H9 (cell line): Measurements from ENCODE around the gene LRRC27. TPM values are rescaled to one million over a fixed set of nuclear protein-coding genes. Genes with fewer than 3 reads are reported as not detected.

ENCODE experiments used
- DNase-seq: peaks from one replicate; pipeline ENCODE4 v3.0.0-alpha.2; 2017
- H2AFZ ChIP-seq: one replicate; pipeline ENCODE4 v1.6.1; 2013; ENCODE audit warnings: mild to moderate bottlenecking, low read length, control low read depth, moderate library complexity
- H2AK5ac ChIP-seq: 2 replicates; pipeline ENCODE4 v1.6.1; 2013; ENCODE audit warnings: low read length, control low read depth, mixed read lengths; ENCODE audit not compliant: insufficient read length
- H2BK120ac ChIP-seq: one replicate; pipeline ENCODE4 v1.6.1; 2013; ENCODE audit warnings: low read depth, mild to moderate bottlenecking, low read length, control low read depth, inconsistent platforms; ENCODE audit not compliant: poor library complexity, severe bottlenecking
- H2BK12ac ChIP-seq: 2 replicates; pipeline ENCODE4 v1.6.1; 2013; ENCODE audit warnings: low read length, control low read depth, mixed read lengths, low read depth; ENCODE audit not compliant: insufficient read length
- H2BK15ac ChIP-seq: 2 replicates; pipeline ENCODE4 v1.6.1; 2013; ENCODE audit warnings: low read depth, low read length, control low read depth
- H2BK20ac ChIP-seq: one replicate; pipeline ENCODE4 v1.6.1; 2013; ENCODE audit warnings: low read depth, mild to moderate bottlenecking, low read length, control low read depth, inconsistent platforms; ENCODE audit not compliant: poor library complexity, severe bottlenecking
- H2BK5ac ChIP-seq: 2 replicates; pipeline ENCODE4 v1.6.1; 2013; ENCODE audit warnings: low read length, control low read depth, mixed read lengths; ENCODE audit not compliant: insufficient read length
- H3K14ac ChIP-seq: 2 replicates; pipeline ENCODE4 v1.6.1; 2013; ENCODE audit warnings: low read length, control low read depth; ENCODE audit not compliant: insufficient read depth
- H3K18ac ChIP-seq: 2 replicates; pipeline ENCODE4 v1.6.1; 2013; ENCODE audit warnings: low read depth, mild to moderate bottlenecking, mixed read lengths, low read length, control low read depth; ENCODE audit not compliant: insufficient read length
- H3K23ac ChIP-seq: 2 replicates; pipeline ENCODE4 v1.6.1; 2013; ENCODE audit warnings: low read length, control low read depth, mixed read lengths, low read depth; ENCODE audit not compliant: insufficient read length
- H3K23me2 ChIP-seq: 2 replicates; pipeline ENCODE4 v1.6.1; 2013; ENCODE audit warnings: low read depth, mild to moderate bottlenecking, mixed read lengths, low read length, control low read depth; ENCODE audit not compliant: insufficient read length, poor library complexity, severe bottlenecking
- H3K27ac ChIP-seq: 2 replicates; pipeline ENCODE4 v1.5.1; 2013; ENCODE audit warnings: low read length, control low read depth, mixed read lengths, low read depth; ENCODE audit not compliant: insufficient read length
- H3K27me3 ChIP-seq: 2 replicates; pipeline ENCODE4 v1.6.1; 2013; ENCODE audit warnings: low read length, control low read depth, inconsistent platforms; ENCODE audit not compliant: insufficient read depth
- H3K4ac ChIP-seq: 2 replicates; pipeline ENCODE4 v1.6.1; 2013; ENCODE audit warnings: low read depth, mild to moderate bottlenecking, control low read depth, inconsistent platforms, low read length, moderate library complexity
- H3K4me1 ChIP-seq: 2 replicates; pipeline ENCODE4 v1.6.1; 2013; ENCODE audit warnings: low read length, control low read depth, inconsistent platforms; ENCODE audit not compliant: insufficient read depth
- H3K4me2 ChIP-seq: 2 replicates; pipeline ENCODE4 v1.6.1; 2013; ENCODE audit warnings: low read length, control low read depth, mixed read lengths; ENCODE audit not compliant: insufficient read length, insufficient read depth
- H3K56ac ChIP-seq: 2 replicates; pipeline ENCODE4 v1.6.1; 2013; ENCODE audit warnings: low read depth, mild to moderate bottlenecking, mixed read lengths, low read length, control low read depth; ENCODE audit not compliant: insufficient read length
- H3K79me1 ChIP-seq: 2 replicates; pipeline ENCODE4 v1.6.1; 2013; ENCODE audit warnings: low read depth, mild to moderate bottlenecking, moderate library complexity, low read length, control low read depth, inconsistent platforms; ENCODE audit not compliant: insufficient read depth, poor library complexity, severe bottlenecking
- H3K79me2 ChIP-seq: 2 replicates; pipeline ENCODE4 v1.6.1; 2013; ENCODE audit warnings: low read length, control low read depth, inconsistent platforms; ENCODE audit not compliant: insufficient read depth
- H3K9ac ChIP-seq: 2 replicates; pipeline ENCODE4 v1.6.1; 2013; ENCODE audit warnings: low read length, control low read depth, mixed read lengths; ENCODE audit not compliant: insufficient read length; ENCODE audit errors: extremely low read depth
- H3K9me3 ChIP-seq: one replicate; pipeline ENCODE4 v1.6.1; 2013; ENCODE audit warnings: low read depth, low read length, inconsistent platforms; ENCODE audit not compliant: control insufficient read depth
- H3T11ph ChIP-seq: one replicate; pipeline ENCODE4 v1.6.1; 2013; ENCODE audit warnings: mild to moderate bottlenecking, low read length, control low read depth, inconsistent platforms
- H4K20me1 ChIP-seq: one replicate; pipeline ENCODE4 v1.6.1; 2013; ENCODE audit not compliant: control insufficient read depth, insufficient read length, insufficient read depth
- H4K5ac ChIP-seq: 2 replicates; pipeline ENCODE4 v1.6.1; 2013; ENCODE audit warnings: low read depth, mild to moderate bottlenecking, mixed read lengths, low read length, control low read depth; ENCODE audit not compliant: insufficient read length
- H4K8ac ChIP-seq: replicated peaks from 2 replicates; pipeline ENCODE4 v1.6.1; 2013; ENCODE audit warnings: low read length, control low read depth, mixed read lengths, low read depth; ENCODE audit not compliant: insufficient read length
- H4K91ac ChIP-seq: 2 replicates; pipeline ENCODE4 v1.6.1; 2013; ENCODE audit warnings: low read depth, mild to moderate bottlenecking, moderate library complexity, mixed read lengths, low read length, control low read depth; ENCODE audit not compliant: insufficient read length
- H3K27ac Mint-ChIP-seq, 3 experiments: 2 replicates in 2 of 3; 3 replicates in 1 of 3; pipeline ENCODE4 v1.8.0; 2020 to 2021; ENCODE audit warnings: mixed read lengths in 3 of 3, mild to moderate bottlenecking in 1 of 3, moderate library complexity in 1 of 3
- H3K27me3 Mint-ChIP-seq: 2 replicates; pipeline ENCODE4 v1.8.0; 2021; ENCODE audit warnings: low read depth, mild to moderate bottlenecking, moderate library complexity, mixed read lengths
- H3K36me3 Mint-ChIP-seq, 3 experiments: 2 replicates in 2 of 3; 3 replicates in 1 of 3; pipeline ENCODE4 v1.8.0; 2020 to 2021; ENCODE audit warnings: low read depth in 3 of 3, mixed read lengths in 3 of 3; ENCODE audit not compliant: insufficient read depth in 1 of 3
- H3K4me1 Mint-ChIP-seq, 2 experiments: 2 replicates each; pipeline ENCODE4 v1.8.0; 2020; ENCODE audit warnings: mixed read lengths in 2 of 2
- H3K4me3 Mint-ChIP-seq, 2 experiments: 2 replicates in 1 of 2; 3 replicates in 1 of 2; pipeline ENCODE4 v1.8.0; 2020 to 2021; ENCODE audit warnings: mild to moderate bottlenecking in 2 of 2, mixed read lengths in 2 of 2, moderate library complexity in 1 of 2
- H3K9me3 Mint-ChIP-seq, 2 experiments: 2 replicates in 1 of 2; 3 replicates in 1 of 2; pipeline ENCODE4 v1.8.0; 2020; ENCODE audit warnings: mild to moderate bottlenecking in 2 of 2, mixed read lengths in 2 of 2, moderate library complexity in 1 of 2
- WGBS: extraction: QIAGEN DNeasy Blood & Tissue Kit; methylation state at CpG from one replicate; pipeline ENCODE4 v1.1.7; 2013; ENCODE audit warnings: missing lambda C conversion rate, low lambda C conversion rate, mixed read lengths; ENCODE audit not compliant: insufficient read length; ENCODE audit errors: extremely low coverage; 5-methylcytosine and 5-hydroxymethylcytosine counted together
- total RNA-seq: library from RNA; stranded (reverse); gene quantifications from 2 replicates; pipeline ENCODE4 v1.2.1, GENCODE V29; 2021
- TF ChIP-seq, protein P1 (sequence below): fragments of 200-600 bp; sonication (generic); conservative IDR thresholded peaks from 3 replicates; pipeline ENCODE4 v1.8.0; 2021; ENCODE audit warnings: antibody characterized with exemption, mild to moderate bottlenecking

Gene LRRC27
- total RNA-seq, 1 experiment from 2014 or later, result 2.7 TPM

DNA sequence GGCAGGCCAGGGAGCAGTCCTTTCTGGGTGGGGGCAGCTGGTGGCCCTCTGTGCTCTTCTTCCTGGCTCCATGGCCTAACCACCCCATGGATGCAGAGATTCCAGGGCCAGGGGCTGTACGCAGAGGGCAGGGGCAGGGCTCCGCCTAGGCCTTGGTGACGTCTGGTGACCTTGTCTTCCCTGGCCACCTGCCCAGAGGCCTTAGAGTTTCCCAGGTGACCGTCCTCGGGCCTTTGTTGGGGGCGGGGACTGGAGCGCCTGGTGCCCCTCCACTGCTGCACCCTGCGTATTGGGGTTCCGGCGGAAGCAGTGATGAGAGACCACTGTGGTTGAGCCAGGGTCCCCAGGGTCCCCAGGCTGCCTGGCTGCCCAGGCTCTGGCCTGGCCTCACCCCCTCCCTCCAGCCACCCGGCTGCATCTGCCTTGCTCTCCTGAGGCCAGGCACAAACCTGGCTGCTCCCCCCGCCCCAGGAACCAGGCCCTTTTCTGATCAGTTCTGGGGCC, 75.3 kb downstream of the LRRC27 start:
- no peak overlapping the region for H4K5ac ChIP-seq
- no peak overlapping the region for H2BK120ac ChIP-seq
- no peak overlapping the region for H3K23ac ChIP-seq
- no peak overlapping the region for H2AK5ac ChIP-seq
- no CpG with 5 or more reads among the region's 12 CpGs for whole genome bisulfite sequencing
- Mint-ChIP-seq H3K27me3 (no peaks in the 10 kb centered on the region), H3K4me1 (peaks cover 27 to 36% of the 10 kb centered on the region in 2 experiments), H3K36me3 (peaks cover 3 to 15% (median 8%) of the 10 kb centered on the region in 3 experiments), H3K4me3 (peak overlapping the region in 1 of 2 experiments; percentile 64; a peak in 2 of 5 replicates), H3K9me3 (no peaks in the 10 kb centered on the region), H3K27ac (peak overlapping the region; percentile 95 to 99 (median 95))
- H2BK20ac ChIP-seq, result no peak overlapping the region
- no peak overlapping the region for H3K9ac ChIP-seq
- H3K4me2 ChIP-seq, result no peak overlapping the region
- H3K79me2 ChIP-seq, result no peaks in the 10 kb centered on the region; the same call in 1 of the 2 replicates
- no peak overlapping the region for H2BK15ac ChIP-seq
- TF ChIP-seq, protein P1, sequence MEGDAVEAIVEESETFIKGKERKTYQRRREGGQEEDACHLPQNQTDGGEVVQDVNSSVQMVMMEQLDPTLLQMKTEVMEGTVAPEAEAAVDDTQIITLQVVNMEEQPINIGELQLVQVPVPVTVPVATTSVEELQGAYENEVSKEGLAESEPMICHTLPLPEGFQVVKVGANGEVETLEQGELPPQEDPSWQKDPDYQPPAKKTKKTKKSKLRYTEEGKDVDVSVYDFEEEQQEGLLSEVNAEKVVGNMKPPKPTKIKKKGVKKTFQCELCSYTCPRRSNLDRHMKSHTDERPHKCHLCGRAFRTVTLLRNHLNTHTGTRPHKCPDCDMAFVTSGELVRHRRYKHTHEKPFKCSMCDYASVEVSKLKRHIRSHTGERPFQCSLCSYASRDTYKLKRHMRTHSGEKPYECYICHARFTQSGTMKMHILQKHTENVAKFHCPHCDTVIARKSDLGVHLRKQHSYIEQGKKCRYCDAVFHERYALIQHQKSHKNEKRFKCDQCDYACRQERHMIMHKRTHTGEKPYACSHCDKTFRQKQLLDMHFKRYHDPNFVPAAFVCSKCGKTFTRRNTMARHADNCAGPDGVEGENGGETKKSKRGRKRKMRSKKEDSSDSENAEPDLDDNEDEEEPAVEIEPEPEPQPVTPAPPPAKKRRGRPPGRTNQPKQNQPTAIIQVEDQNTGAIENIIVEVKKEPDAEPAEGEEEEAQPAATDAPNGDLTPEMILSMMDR, result no peak
- H3K23me2 ChIP-seq, result no peaks in the 10 kb centered on the region
- no peak overlapping the region for H4K8ac ChIP-seq
- H3K56ac ChIP-seq, result no peak overlapping the region
- no peaks in the 10 kb centered on the region for H3K79me1 ChIP-seq
- no peak overlapping the region for H2AFZ ChIP-seq
- no peak overlapping the region for H3K27ac ChIP-seq
- H3K27me3 ChIP-seq, result no peaks in the 10 kb centered on the region
- H4K91ac ChIP-seq, result peak overlapping the region; percentile 97
- no peak for DNase-seq
- peak overlapping the region; percentile 80 for H3K14ac ChIP-seq
- no peaks in the 10 kb centered on the region for H3K9me3 ChIP-seq
- no peak overlapping the region for H3T11ph ChIP-seq
- peaks cover 8% of the 10 kb centered on the region; the same call in 1 of the 2 replicates for H3K4me1 ChIP-seq
- peak overlapping the region; percentile 69 for H2BK12ac ChIP-seq
- H4K20me1 ChIP-seq, result peaks cover 4% of the 10 kb centered on the region
- H2BK5ac ChIP-seq, result no peak overlapping the region
- H3K4ac ChIP-seq, result peak overlapping the region; percentile 80
- peak overlapping the region; percentile 89 for H3K18ac ChIP-seq
